Measurements from ENCODE around the gene CECR2.
"Not testable (repeated sequence)": the region's sequence is repeated elsewhere in the genome, so short reads cannot be mapped to it uniquely, and the experiment has no call there.

The CECR2 gene

GRCh38 chr22:17407643-17408042 lies 38.4 kb downstream of the CECR2 start:
- no peak for DNase-seq

GRCh38 chr22:17410576-17410975 lies 41.3 kb downstream of the CECR2 start:
- no peak for DNase-seq

GRCh38 chr22:17411213-17411612 lies 42.0 kb downstream of the CECR2 start:
- DNase-seq, result no peak

- no peak for DNase-seq
Observed at GRCh38 chr22:17412232-17412631, 43.0 kb downstream of the CECR2 start.

GRCh38 chr22:17418890-17419324 lies 49.6 kb downstream of the CECR2 start:
- DNase-seq, result no peak

GRCh38 chr22:17419348-17419747 lies 50.1 kb downstream of the CECR2 start:
- no peak for DNase-seq

GRCh38 chr22:17422736-17423343 lies 53.6 kb downstream of the CECR2 start:
- no peak for DNase-seq

GRCh38 chr22:17423616-17424015 lies 54.4 kb downstream of the CECR2 start:
- no peak for DNase-seq

GRCh38 chr22:17427528-17427927 lies 58.3 kb downstream of the CECR2 start:
- DNase-seq, result not testable (repeated sequence)

- no peak for DNase-seq
Observed at GRCh38 chr22:17429516-17429915, 60.3 kb downstream of the CECR2 start.

- DNase-seq, result no peak
Observed at GRCh38 chr22:17430412-17430811, 61.2 kb downstream of the CECR2 start.

- no peak for DNase-seq
Observed at GRCh38 chr22:17431179-17431578, 61.9 kb downstream of the CECR2 start.

GRCh38 chr22:17434856-17435255 lies 65.6 kb downstream of the CECR2 start:
- no peak for DNase-seq

GRCh38 chr22:17435375-17435774 lies 66.1 kb downstream of the CECR2 start:
- DNase-seq, result no peak

- DNase-seq, result no peak
Observed at GRCh38 chr22:17436382-17436980, 67.2 kb downstream of the CECR2 start.

GRCh38 chr22:17436981-17437412 lies 67.7 kb downstream of the CECR2 start:
- DNase-seq, result no peak

- no peak for DNase-seq
Observed at GRCh38 chr22:17438026-17438425, 68.8 kb downstream of the CECR2 start.

GRCh38 chr22:17441326-17441725 lies 72.1 kb downstream of the CECR2 start:
- no peak for DNase-seq

GRCh38 chr22:17443405-17444203 lies 74.3 kb downstream of the CECR2 start:
- no peak for DNase-seq

- DNase-seq, result no peak
Observed at GRCh38 chr22:17444204-17444504, 74.9 kb downstream of the CECR2 start.

GRCh38 chr22:17446698-17447097 lies 77.4 kb downstream of the CECR2 start:
- DNase-seq, result no peak

- DNase-seq, result no peak
Observed at GRCh38 chr22:17451316-17451715, 82.1 kb downstream of the CECR2 start.

GRCh38 chr22:17460895-17461294 lies 91.6 kb downstream of the CECR2 start:
- DNase-seq, result no peak

- DNase-seq, result no peak
Observed at GRCh38 chr22:17470880-17471500, 101.7 kb downstream of the CECR2 start.

All from NCI-H1048 (cell line).